ENCODE results near the gene TAMALIN.
"Not testable (repeated sequence)": the region's sequence is repeated elsewhere in the genome, so short reads cannot be mapped to it uniquely, and the experiment has no call there.

TAMALIN gene

GRCh38 chr12:52006726-52007157 lies at the start of gene TAMALIN:
Gene TAMALIN, plus strand, starts transcription at chr12:52006946. Its CDS starts 74 bp downstream, at chr12:52007020.
- DNase-seq = peak; percentile 88

GRCh38 chr12:51958542-51958941 lies 48.2 kb upstream of the TAMALIN start:
- DNase-seq = no peak

- DNase-seq = no peak
Measured at GRCh38 chr12:51959211-51959610, 47.5 kb upstream of the TAMALIN start.

GRCh38 chr12:51959921-51960320 lies 46.8 kb upstream of the TAMALIN start:
- DNase-seq = no peak

- no peak for DNase-seq
Measured at GRCh38 chr12:51960488-51960887, 46.3 kb upstream of the TAMALIN start.

GRCh38 chr12:51960890-51961289 lies 45.9 kb upstream of the TAMALIN start:
- DNase-seq = no peak

GRCh38 chr12:51961834-51962233 lies 44.9 kb upstream of the TAMALIN start:
- no peak for DNase-seq

- DNase-seq = no peak
Measured at GRCh38 chr12:51962737-51963136, 44.0 kb upstream of the TAMALIN start.

GRCh38 chr12:51963477-51963876 lies 43.3 kb upstream of the TAMALIN start:
- no peak for DNase-seq

- DNase-seq = no peak
Measured at GRCh38 chr12:51969643-51970042, 37.1 kb upstream of the TAMALIN start.

- DNase-seq = peak; percentile 61
Measured at GRCh38 chr12:51970904-51971646, 35.7 kb upstream of the TAMALIN start.

- peak; percentile 30 for DNase-seq
Measured at GRCh38 chr12:51971679-51972421, 34.9 kb upstream of the TAMALIN start.

- DNase-seq = no peak
Measured at GRCh38 chr12:51972422-51972812, 34.3 kb upstream of the TAMALIN start.

GRCh38 chr12:51972849-51973273 lies 33.9 kb upstream of the TAMALIN start:
- peak; percentile 66 for DNase-seq

GRCh38 chr12:51973560-51973959 lies 33.2 kb upstream of the TAMALIN start:
- DNase-seq = no peak

- no peak for DNase-seq
Measured at GRCh38 chr12:51974646-51975045, 32.1 kb upstream of the TAMALIN start.

GRCh38 chr12:51975196-51975595 lies 31.6 kb upstream of the TAMALIN start:
- DNase-seq = no peak

- DNase-seq = no peak
Measured at GRCh38 chr12:51976376-51977160, 30.2 kb upstream of the TAMALIN start.

GRCh38 chr12:51977320-51977753 lies 29.4 kb upstream of the TAMALIN start:
- DNase-seq = no peak

GRCh38 chr12:51979306-51979705 lies 27.4 kb upstream of the TAMALIN start:
- DNase-seq = not testable (repeated sequence)

- DNase-seq = peak; percentile 77
Measured at GRCh38 chr12:51980051-51980808, 26.5 kb upstream of the TAMALIN start.

GRCh38 chr12:51980809-51981127 lies 26.0 kb upstream of the TAMALIN start:
- DNase-seq = no peak

- no peak for DNase-seq
Measured at GRCh38 chr12:51984657-51985056, 22.1 kb upstream of the TAMALIN start.
